COLO668 (cell line): ENCODE measurements around the gene HNRNPU.

Experiments used
- DNase-seq: peaks from one replicate; lab custom pipeline; 2025; ENCODE audit not compliant: unreplicated experiment; lab: John Stamatoyannopoulos, UW

Gene HNRNPU

GRCh38 chr1:244802556-244803239 is 61.6 kb downstream of the HNRNPU start:
- no peak for DNase-seq

- no peak for DNase-seq
Measured at GRCh38 chr1:244802041-244802440, 62.3 kb downstream of the HNRNPU start.

GRCh38 chr1:244801246-244801645 is 63.1 kb downstream of the HNRNPU start:
- DNase-seq, result peak; percentile 58

- no peak for DNase-seq
Measured at GRCh38 chr1:244800821-244801220, 63.5 kb downstream of the HNRNPU start.
